Esophagus mucosa (tissue), 1 donor: ENCODE measurements around the gene STK32B. TPM values are rescaled to one million over a fixed set of nuclear protein-coding genes. Genes with fewer than 3 reads are reported as not detected.

Experiments
- ATAC-seq: fragments of 200-7000 bp; cut with Tn5 transposase; one replicate; pipeline ENCODE4 v1.9.1; 2020
- total RNA-seq: library from RNA; stranded (reverse); gene quantifications from one replicate; pipeline ENCODE4 v1.2.4, GENCODE V29; 2023
- donor health status: DM: yes; HTN: yes; CAD: no.

STK32B gene
- total RNA-seq, 1 donor from 2014 or later = 0.28 TPM

DNA sequence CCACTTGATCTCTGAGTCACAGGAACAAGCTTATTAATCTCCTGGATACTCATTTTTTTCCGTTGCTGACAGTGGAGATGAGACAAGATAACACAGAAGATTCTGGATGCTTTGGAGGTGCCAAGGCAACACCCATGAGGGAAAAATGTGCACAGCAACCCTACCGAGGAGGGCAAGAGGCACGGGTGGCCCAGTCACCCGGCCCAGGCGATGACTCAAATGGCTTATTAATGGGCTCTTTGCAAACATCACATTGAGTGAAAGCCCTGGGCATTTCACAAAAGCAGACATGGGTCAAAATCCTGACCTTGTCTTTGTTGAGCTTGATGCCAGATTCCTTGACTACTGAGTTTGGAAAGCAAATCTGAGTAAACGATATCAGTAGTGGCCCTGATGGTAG, 315.1 kb downstream of the STK32B start:
- ATAC-seq = no peak

DNA sequence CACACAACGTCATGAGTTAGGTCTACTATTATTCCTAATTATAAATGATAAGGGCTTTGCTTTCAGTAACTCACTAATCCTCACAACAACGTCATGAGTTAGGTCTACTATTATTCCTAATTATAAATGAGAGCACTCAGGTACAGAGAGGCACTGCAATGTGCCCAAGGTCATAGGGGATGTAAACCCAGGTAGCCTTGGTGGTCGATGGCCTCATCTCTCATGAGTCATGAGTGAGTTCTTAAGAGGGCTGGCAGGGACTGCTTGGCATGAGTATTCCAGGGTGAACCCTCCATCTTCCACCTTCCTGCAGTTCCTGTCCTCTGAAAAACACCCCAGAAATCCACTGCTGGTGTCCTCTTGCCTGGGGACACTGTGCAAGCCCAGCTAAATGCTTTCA, 317.1 kb downstream of the STK32B start:
- ATAC-seq = no peak

DNA sequence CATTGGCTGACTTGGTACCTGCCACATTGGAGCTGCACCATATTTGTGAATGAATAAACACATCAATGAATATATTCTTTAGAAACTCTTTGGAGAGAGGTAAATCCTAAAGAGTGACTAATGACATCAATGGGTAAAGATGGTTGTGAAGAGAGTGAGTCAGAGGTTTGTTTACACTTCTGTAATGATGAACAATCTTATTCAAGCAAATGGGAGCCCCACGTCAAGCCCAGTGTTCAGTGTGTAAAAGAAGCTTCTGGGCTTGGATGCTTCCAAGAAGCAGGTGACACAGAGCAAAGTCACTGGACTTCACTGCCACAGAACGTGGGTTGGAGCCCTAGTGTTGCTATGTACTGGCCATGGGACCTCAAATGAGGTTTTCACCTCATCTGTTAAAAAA, 319.0 kb downstream of the STK32B start:
- ATAC-seq = peak; percentile 26

DNA sequence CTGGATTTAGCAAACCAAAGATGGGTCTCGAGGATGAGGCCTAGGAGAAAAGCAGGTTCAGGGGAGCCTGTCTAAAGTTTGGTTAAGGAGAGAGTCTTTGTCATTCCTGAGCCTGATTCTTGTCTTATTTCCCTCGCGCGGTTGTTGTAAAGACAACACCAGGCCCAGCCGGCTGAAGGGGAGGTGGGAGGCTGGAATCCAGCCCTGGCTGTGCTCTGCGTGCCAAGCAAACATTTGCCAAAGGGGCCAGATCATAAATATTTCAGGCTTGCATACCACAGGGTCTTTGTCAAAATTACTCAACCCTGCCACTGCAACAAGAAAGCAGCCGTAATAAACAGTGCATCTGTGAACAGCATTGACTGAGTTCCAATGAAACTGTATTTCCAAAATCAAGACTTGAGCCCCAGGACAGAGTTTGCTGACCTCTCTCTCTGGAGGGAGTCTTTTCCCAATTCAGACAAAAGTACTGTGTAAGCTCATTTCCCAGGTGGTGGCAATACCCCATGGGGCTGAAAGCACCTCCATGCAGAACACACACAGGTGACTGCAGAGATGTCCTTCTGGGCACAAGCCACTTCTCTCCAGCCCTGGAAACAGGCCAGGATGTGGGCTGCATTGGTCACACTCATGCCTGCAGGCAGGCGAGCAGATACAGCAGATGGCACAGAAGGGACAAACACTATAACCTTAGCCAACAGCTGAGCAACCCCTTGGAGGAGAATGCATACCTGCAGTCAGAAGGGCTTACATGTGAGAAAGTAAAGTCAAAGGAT, 320.3 kb downstream of the STK32B start:
- no peak for ATAC-seq

DNA sequence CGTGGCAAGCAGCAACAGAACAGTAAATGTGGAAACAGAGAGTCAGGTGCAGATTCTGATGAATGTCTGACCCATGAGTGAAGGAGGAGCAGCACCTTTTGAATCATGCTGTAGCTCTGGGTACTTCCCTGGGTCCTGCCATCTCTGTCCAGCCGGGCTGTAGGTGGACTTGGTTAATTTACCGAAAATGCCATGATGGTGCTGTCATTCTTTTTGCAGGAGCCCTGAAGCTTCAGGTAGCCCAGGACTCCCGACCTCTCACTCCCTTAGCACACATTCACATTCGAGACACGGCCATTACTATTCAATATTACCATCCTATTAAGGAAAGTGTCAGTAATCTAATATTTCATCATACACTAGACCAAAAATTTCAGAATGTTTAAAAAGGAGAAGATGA, 320.9 kb downstream of the STK32B start:
- no peak for ATAC-seq

DNA sequence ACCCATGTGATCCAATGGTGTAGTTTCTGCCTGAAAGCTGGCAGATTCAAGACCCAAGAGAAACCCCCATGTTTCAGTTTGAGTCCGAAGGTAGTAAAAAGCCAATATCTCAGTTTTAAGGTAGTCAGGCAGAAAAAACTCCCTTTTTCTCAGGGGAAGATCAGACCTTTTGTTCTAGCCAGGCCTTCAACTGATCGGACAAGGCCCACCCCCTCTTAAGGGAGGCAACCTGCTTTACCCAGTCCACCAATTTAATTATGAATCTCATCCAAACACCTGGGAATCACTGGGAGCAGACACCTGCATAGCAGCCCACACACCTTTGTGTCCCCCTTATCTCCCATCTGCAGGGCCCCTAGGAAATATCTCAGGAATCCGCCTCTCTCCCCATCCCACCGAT, 322.0 kb downstream of the STK32B start:
- ATAC-seq = no peak

DNA sequence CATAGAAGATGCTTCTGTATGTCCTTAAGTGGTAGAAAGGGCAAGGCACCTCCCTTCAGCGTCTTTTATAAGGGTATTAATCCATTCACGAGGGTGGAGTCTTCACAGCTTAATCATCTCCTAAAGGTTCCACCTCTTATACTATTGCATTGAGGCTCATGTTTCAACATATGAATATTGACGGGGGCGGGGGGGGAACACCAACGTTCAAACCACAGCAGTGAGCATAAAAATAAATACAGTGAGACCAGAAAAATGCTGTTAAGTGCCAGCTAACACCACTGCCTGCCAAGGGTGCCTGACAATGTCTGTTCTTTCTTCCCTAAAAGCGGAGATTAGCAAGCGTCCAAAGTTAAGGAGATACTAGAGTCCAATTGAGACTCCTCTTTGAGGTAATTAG, 323.3 kb downstream of the STK32B start:
- ATAC-seq = no peak

DNA sequence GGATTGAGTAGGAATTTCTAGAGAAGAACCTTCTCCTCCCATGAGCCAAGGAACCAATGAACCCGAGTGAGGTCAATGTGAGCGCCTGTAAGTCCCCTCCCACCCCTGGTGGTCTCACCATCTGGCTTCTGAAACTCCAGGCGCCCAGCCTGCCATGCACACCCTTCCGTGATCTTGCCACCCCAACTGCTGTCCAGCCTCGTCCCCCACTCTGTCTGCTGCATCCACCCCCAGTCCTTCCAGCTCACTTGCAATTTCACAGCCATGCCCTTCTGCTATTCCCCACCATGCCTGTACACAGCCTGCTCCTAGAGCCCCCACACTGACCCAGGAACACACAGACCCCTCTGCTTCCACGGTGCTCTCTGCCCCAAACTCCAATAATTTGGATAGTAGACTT, 323.7 kb downstream of the STK32B start:
- ATAC-seq = no peak

DNA sequence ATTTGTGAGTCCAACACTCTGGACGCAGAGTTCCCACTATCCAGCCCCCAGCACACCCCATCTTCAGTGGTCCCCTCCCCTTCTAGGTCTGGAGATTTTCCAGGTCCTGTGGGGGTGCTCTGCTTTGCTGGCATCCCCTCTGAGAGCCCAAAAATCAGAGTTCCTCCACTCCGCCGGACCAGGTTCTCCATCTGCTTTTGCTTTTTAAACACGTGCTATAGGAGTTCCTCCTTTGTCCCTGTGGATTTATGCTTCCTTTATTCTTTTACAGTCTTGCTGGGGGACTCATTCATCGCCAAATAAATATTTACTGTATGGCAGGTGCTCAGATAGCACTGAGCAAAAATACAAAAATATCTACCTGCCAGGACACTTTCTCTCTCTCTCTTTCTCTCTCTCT, 324.7 kb downstream of the STK32B start:
- ATAC-seq = no peak

DNA sequence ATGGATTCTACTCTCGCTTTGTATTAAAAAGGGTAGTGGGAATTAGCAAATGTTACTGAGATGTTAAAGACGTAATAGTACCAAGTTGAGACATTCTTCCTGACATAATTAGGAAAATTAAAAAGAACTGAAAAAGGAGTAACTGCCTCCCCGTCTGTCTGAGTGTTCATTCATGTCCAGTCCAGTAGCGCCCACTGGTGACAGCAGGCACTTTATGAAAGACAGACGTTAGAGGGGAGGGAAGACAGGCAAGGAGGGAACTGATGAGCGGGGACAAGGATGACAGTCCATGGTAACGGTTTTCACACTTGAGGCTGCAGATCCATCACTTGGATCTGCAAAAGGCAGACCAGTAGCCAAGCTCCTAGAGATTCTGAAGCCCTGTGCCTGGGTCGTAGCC, 326.7 kb downstream of the STK32B start:
- no peak for ATAC-seq

DNA sequence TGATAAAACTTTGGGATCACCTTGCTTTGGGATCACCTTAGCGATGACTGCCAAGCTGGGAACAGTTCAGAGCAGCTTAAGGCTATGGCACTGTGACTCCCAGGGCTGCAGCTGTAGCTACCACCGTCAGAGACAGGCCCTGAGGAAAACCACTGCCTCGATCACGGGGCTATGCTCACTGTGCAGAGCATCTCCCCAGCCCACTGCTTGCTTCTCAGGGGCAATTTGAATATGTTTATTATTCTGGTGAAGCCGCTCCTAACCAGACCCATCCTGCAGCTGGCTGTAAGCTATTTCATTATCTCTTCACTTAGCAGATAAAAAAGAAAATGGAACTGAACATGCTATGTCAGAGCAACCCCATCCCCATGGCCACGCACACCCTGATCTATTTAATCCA, 328.6 kb downstream of the STK32B start:
- no peak for ATAC-seq

DNA sequence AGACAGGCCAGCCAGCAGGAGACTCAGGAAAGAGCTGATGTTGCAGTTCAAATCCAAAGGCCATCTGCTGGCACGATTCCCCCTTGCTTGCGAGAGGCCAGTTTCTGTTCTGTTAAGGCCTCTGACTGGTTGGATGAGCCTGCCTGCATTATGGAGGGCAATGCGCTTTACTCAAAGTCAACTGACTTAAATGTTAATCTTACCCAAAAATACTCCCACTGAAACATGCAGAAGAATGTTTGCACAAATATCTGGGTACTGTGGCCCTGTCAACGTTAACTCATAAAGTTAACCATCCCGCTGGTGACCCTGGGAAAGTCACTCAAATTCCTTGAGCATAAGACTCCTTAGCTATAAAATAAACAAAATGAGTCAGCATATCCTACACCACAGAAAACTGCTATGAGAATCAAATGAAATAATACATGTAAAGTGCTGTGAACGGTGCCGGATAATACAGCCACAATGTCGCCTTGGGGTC, 330.7 kb downstream of the STK32B start:
- ATAC-seq = no peak

DNA sequence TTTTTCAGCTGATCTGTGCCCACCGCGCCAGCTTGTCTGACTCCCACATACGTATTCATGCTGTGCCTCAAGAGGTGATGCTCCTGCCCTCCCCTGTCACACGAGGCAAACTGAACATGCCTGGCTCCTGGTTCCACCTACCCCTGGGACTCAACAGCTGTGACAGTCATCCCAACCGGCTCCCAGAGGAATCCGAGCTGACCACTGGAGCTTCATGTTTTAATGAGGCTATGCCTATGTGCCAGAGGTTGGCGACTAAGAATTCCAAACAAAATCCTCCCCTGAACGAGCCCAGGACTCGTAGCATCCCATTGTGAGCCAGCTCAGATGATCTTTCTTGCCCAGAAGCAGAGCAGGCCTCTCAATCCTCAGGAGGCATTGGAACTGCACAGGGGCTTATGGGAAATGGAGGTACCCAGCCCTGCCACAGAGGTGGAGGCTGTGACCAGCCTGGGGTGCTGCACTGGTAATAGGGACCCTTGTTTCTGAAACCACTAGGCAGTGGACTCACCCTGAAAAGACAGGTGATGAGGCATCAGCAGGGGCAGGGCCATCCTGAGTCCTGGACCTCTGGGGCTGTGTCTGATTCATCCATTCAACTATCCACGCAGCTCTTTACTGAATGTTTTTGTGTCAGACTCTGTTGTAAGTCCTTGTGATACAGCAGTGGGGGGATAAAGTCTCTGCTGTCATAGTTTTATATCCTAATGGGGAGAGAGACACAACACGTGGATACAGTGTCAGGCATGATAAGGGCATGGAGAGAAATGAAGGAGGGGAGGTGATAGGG, 332.1 kb downstream of the STK32B start:
- no peak for ATAC-seq

DNA sequence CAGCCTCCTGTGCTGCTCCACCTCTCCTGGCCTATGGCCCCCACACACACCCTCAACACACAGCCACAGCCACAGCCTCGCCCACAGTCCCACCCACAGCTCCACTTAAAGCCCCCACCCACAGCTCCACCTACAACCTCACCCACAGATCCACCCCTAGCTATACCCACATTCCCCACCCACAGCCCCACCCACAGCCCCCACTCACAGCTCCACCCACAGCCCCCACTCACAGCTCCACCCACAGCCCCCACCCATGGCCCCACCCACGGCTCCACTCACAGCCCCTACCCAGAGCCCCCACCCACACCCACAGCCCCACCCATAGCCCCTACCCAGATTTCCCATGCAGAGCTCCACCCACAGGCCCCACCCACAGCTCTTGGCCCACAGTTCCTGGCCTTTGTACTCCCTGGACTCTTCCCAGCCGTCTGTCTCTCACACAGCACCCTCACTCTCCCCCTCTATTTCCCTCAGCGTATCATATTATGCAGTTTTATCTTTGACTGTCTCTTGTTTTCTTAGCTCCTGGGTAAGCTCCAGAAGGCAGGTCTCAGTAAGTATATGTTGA, 334.5 kb downstream of the STK32B start:
- ATAC-seq = no peak

DNA sequence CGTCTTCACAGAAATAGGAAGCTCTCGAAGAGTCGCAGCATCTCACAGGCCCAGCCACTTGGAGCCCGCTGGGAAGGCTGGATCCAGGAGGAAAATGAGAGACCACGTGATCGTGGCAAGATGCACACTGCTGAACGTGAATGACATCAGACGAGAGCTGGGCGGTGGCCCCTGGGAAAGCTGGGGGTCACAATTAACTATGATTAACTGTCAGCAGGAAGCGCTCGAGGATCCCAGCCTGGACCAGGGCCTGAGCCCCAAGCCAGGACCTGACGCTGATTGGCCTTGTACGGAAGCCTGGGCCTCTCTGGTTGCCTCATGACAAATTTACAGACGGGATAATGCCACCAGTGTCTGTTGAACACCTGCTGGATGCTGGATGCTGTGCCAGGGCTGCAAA, 335.6 kb downstream of the STK32B start:
- ATAC-seq = no peak

DNA sequence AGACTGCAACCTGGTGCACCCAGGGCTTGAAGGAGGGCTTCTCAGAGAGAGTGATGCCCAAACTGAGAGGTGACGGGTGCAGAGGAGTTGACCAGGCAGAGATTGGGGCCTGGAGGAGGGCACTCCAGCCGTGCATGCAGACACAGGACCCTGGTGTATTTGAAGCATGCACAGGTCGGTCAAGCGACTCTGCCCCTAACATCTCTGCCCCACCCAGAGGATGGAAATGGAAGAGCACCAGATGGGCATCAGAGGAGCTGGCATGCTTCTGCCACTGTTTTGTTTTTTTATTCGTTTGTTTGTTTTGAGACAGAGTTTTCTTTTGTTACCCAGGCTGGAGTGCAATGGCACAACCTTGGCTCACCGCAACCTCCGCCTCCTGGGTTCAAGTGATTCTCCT, 336.2 kb downstream of the STK32B start:
- no peak for ATAC-seq

DNA sequence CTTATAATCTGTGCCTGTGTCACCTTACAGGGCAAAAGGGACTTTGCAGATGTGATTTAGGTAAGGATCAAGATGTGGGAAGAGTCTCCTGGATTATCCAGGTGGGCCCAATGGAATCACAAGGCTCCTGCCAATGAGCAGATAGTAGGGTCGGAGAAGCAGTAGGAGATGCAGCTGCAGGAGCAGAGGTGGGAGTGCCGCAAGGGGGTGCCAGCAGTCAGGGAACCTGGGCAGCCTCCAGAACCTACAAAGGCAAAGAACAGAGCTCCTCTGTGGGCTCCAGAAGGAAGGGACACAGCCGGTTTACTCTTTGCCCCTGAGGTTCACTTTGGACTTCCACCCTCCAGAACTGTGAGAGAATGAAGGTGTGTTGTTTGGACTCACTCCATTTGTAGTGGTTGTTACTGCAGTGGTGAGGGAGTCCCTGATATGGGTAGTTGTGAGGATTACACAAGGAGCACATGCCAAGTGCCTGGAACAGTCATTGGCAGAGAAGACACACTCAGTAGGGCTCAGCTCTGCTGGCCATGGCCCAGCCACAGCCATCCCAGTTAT, 338.6 kb downstream of the STK32B start:
- no peak for ATAC-seq

DNA sequence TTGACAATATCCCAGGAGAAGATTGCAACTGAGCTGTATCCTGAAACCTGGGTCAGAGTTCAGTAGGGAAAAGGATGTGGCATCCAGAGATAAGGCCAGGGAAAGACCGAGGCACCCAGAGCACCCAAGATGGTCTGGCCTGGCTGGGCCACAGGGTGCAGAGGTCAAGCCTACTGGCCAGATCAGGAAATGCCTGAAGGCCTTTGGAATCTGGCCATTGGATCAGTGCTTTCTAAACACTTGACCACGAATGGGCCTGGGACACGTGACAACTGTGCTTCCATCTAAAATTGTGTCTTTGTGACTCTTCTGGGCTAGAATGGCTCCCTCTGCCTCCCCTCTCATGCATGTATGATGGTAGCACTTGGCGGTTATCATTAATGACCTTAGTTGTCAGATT, 340.2 kb downstream of the STK32B start:
- ATAC-seq = no peak

DNA sequence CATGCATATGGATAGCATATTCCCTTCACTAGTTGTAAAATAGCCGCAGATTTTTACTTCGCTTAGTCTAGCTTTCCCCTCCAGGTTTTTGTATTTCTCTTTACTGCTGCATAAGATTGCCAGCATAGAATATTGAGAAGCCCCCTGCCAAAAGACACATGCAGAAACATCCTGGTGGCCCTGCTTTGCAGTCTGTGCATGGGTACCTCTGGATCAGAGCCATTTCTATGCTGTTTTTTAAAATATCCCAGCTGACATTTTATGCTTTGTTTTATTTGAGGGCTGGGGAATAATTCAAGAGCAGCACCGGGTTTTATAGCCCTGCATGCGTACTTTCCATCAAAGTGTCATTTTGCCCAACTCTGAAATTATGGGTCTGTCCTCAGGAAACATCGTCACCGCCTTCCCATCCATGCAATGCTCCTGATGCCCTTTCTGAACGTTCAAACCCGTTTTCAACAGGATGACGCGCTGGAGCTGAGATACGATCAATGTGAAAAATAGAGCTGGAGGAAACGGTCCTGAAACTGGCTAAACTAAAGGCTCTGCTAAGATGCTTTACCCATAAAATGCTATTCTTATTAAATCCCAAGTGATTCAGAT, 342.7 kb downstream of the STK32B start:
- ATAC-seq = no peak

DNA sequence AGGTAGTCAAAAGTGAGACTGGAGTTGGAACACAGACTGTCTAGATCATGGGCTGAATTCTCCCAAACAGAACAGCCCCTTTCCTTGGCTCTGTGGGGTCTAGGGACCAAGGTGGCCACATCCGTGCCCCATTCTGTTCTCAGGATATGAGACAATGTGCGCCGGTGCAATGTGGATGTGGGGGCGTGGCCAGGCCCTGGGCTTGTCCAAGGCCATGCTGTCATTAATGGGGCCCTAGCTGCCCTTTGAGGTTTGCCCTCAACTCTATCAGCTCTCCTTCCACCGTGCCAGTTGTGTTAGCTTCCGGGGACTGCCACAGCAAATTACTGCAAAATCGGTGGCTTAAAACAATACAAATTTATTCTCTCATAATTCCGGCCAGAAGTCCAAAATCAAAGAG, 344.5 kb downstream of the STK32B start:
- ATAC-seq = no peak

DNA sequence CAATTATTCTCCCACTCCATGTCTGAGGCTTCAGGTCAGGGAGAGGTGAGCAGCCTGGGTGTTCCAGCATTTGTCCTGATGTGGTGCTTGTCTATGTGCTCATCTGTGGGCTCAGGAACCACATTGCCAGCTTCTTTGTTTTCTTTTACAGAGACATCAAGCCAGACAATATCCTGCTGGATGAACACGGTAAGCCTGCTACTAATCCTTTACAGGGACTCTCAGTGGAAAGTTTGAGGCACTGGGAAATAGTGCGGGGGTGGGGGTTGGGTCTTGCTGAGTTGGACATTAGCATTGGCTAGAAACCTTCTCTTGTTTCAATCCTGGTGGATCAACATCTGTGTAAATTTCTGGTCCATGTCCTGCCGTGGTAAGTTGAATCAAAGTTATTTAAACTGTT, 346.8 kb downstream of the STK32B start:
- no peak for ATAC-seq

DNA sequence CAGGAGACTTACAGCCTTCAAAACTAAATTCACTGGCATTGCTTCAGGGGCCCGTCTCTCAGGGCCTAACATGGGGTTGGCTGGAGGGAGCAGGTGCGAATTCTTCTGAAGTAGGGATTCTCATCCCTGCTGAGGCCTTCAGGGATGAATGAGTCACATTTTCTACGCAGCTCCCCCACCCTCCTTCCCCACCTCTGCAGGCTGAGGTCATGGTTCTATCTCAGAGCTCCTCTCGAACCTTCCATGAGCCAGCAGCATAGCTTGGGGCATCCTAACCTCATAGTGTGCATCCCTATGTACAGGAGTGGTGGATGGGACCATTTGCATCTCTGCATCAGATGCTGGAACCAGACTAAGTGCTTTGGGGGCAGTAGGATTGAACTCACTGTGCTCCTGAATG, 347.8 kb downstream of the STK32B start:
- no peak for ATAC-seq

DNA sequence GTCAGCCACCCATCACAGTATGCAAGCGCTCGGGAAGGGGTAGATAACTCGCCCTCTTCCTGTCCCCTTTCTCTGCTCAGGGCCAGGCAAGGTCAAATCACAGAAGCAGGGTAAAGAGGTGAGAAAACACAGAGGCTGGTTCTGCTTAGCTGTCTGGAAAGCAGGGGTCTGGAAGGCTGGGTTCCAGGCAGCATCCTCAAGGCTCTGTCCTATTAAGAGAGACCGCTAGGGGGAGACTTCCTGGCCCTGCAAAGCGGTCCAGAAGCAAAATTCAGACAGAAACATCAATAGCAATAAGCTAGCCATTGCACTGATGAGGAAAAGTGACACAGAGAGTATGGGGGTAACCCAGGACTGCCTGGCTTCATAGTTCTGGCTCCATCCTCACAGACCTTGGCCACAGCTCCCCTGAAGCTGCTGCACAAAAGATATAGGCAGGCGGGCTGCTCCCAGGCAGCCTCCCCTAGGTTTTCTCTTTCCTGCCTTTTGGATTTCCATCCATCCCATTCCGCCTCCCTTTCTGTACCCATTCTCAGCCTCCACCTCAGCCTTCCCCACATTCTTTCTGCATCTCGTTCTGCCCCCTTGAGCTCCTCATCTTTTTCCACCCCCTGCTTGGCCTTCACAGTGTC, 348.6 kb downstream of the STK32B start:
- peak; percentile 36 for ATAC-seq
